Vagina (tissue), 2 donors: Measurements from ENCODE around the gene GUCY1A1.

Source experiments
- CTCF ChIP-seq, 3 experiments: fragments of 450-650 bp in 2 of 3; fragments of 200-600 bp in 1 of 3; sonication (generic) in 1 of 3; IDR thresholded peaks; one replicate each; pipeline ENCODE4 v1.5.1; 2017 to 2019; ENCODE audit warnings: antibody characterized with exemption in 3 of 3, mild to moderate bottlenecking in 2 of 3, moderate library complexity in 2 of 3
- POLR2A ChIP-seq, 2 donors: fragments of 450-650 bp; IDR thresholded peaks; one replicate each; pipeline ENCODE4 v1.6.1; 2017; ENCODE audit warnings: antibody characterized with exemption in 2 of 2, mild to moderate bottlenecking in 2 of 2, moderate library complexity in 2 of 2

- no peak for TF ChIP-seq POLR2A (IDR thresholded peaks at IDR 0.05)
- TF ChIP-seq CTCF (IDR thresholded peaks at IDR 0.05), result no peak
Observed at GRCh38 chr4:155734065-155734464, 67.4 kb downstream of the GUCY1A1 start.
